A549 (cell line): ENCODE results near the gene IQCF6. TPM values are rescaled to one million over a fixed set of nuclear protein-coding genes. Genes with fewer than 3 reads are reported as not detected.

Source experiments
- ATAC-seq, 2 experiments: fragments of 200-7000 bp in 1 of 2; fragments of >200 bp in 1 of 2; cut with Nextera tagmentation in 1 of 2; cut with Tn5 transposase in 1 of 2; 3 replicates each; pipeline versions ENCODE4 v1.8.0 to v1.9.1; 2018 to 2020; ENCODE audit warnings: mild to moderate bottlenecking in 1 of 2, moderate library complexity in 1 of 2
- CTCF ChIA-PET: fragments of 300-600 bp; sonication (Branson Sonifier 250); formaldehyde crosslinking; extraction: SDS; loops from one replicate; lab custom pipeline; 2021; ENCODE audit warnings: antibody characterized with exemption, inconsistent platforms; lab: Yijun Ruan, JAX
- POLR2A ChIA-PET: fragments of 350-600 bp; formaldehyde crosslinking; extraction: SDS; loops from one replicate; lab custom pipeline; 2021; ENCODE audit warnings: antibody characterized with exemption, inconsistent platforms; lab: Yijun Ruan, JAX
- DNase-seq, 2 experiments: peaks; one replicate each; pipeline versions ENCODE4 v3.0.0 to v3.0.0-alpha.2; 2011 to 2016; ENCODE audit warnings: low read depth in 1 of 2, low spot score in 1 of 2
- FAIRE-seq: peaks from 2 replicates; lab custom pipeline; 2011; peaks lifted over from hg19 to GRCh38; lab: Jason Lieb, UNC
- H3K27ac ChIP-seq, 2 experiments: fragments of >200 bp; sonication (Bioruptor Twin); formaldehyde crosslinking; 3 replicates each; pipeline ENCODE4 v1.5.1; 2016 to 2017
- H3K4me1 ChIP-seq: fragments of >200 bp; sonication (Bioruptor Twin); formaldehyde crosslinking; 3 replicates; pipeline ENCODE4 v1.6.1; 2016
- H3K4me2 ChIP-seq: fragments of >200 bp; sonication (Bioruptor Twin); formaldehyde crosslinking; 3 replicates; pipeline ENCODE4 v1.6.1; 2016
- H3K4me3 ChIP-seq: fragments of >200 bp; sonication (Bioruptor Twin); formaldehyde crosslinking; 3 replicates; pipeline ENCODE4 v1.5.1; 2016
- H3K9me3 ChIP-seq: fragments of >200 bp; sonication (Bioruptor Twin); formaldehyde crosslinking; 3 replicates; pipeline ENCODE4 v1.6.1; 2016
- BHLHE40 ChIP-seq: IDR thresholded peaks from 2 replicates; pipeline ENCODE4 v1.6.1; 2012; ENCODE audit warnings: low read depth, low read length, inconsistent platforms
- CBX8 ChIP-seq: fragments of 200-600 bp; sonication (generic); IDR thresholded peaks from 2 replicates; pipeline ENCODE4 v1.6.1; 2016
- CEBPB ChIP-seq, 2 experiments: fragments of >200 bp in 1 of 2; sonication (Bioruptor Twin) in 1 of 2; formaldehyde crosslinking in 1 of 2; IDR thresholded peaks; 2 replicates each; pipeline ENCODE4 v1.6.1; 2012 to 2016
- CHD4 ChIP-seq: fragments of 200-600 bp; sonication (generic); IDR thresholded peaks from 2 replicates; pipeline ENCODE4 v1.6.1; 2016; ENCODE audit warnings: antibody characterized with exemption, mild to moderate bottlenecking, borderline replicate concordance
- E2F6 ChIP-seq: IDR thresholded peaks from 2 replicates; pipeline ENCODE4 v1.6.1; 2012; ENCODE audit warnings: low read depth, borderline replicate concordance
- EHF ChIP-seq: fragments of 250-450 bp; sonication (Bioruptor Pico); IDR thresholded peaks from 2 replicates; pipeline ENCODE4 v1.5.0; 2020; ENCODE audit warnings: mild to moderate bottlenecking
- ESRRA ChIP-seq: fragments of 150-350 bp; IDR thresholded peaks from 2 replicates; pipeline ENCODE4 v1.6.1; 2014; ENCODE audit warnings: mild to moderate bottlenecking, low read length, borderline replicate concordance
- FOSL2 ChIP-seq, 2 experiments: fragments of 450-650 bp in 1 of 2; fragments of >200 bp in 1 of 2; sonication (Bioruptor Twin) in 1 of 2; formaldehyde crosslinking; IDR thresholded peaks; 2 replicates each; pipeline versions ENCODE4 v1.5.0 to v1.6.1; 2016 to 2020; ENCODE audit warnings: mild to moderate bottlenecking in 1 of 2, moderate library complexity in 1 of 2
- JUN ChIP-seq, 2 experiments: fragments of >200 bp; sonication (Bioruptor Twin); formaldehyde crosslinking; IDR thresholded peaks; 2 replicates in 1 of 2; 3 replicates in 1 of 2; pipeline ENCODE4 v1.6.1; 2016 to 2017
- KDM5A ChIP-seq: fragments of 200-600 bp; sonication (generic); IDR thresholded peaks from 2 replicates; pipeline ENCODE4 v1.6.1; 2016; ENCODE audit warnings: antibody characterized with exemption, mild to moderate bottlenecking
- MAFK ChIP-seq: fragments of 450-650 bp; IDR thresholded peaks from 2 replicates; pipeline ENCODE4 v1.6.1; 2014; ENCODE audit not compliant: partially characterized antibody
- MAX ChIP-seq: IDR thresholded peaks from 2 replicates; pipeline ENCODE4 v1.6.1; 2012
- MAZ ChIP-seq: fragments of 150-350 bp; IDR thresholded peaks from 2 replicates; pipeline ENCODE4 v1.6.1; 2014; ENCODE audit warnings: antibody characterized with exemption, low read depth, low read length, borderline replicate concordance
- PBX3 ChIP-seq: IDR thresholded peaks from 2 replicates; pipeline ENCODE4 v1.6.1; 2012
- SMC3 ChIP-seq: fragments of >200 bp; sonication (Bioruptor Twin); formaldehyde crosslinking; IDR thresholded peaks from 3 replicates; pipeline ENCODE4 v1.6.1; 2018; ENCODE audit warnings: inconsistent platforms
- SREBF2 ChIP-seq: fragments of 450-650 bp; IDR thresholded peaks from 2 replicates; pipeline ENCODE4 v1.6.1; 2014; ENCODE audit warnings: mild to moderate bottlenecking, moderate library complexity
- TFCP2L1 ChIP-seq: fragments of 250-450 bp; sonication (Bioruptor Pico); IDR thresholded peaks from 2 replicates; pipeline ENCODE4 v1.5.0; 2021; ENCODE audit warnings: mild to moderate bottlenecking
- ZC3H11A ChIP-seq: fragments of 450-650 bp; IDR thresholded peaks from 2 replicates; pipeline ENCODE4 v1.6.1; 2014; ENCODE audit warnings: antibody characterized with exemption, mild to moderate bottlenecking
- ZNF302 ChIP-seq: fragments of 250-450 bp; sonication (Bioruptor Pico); IDR thresholded peaks from 2 replicates; pipeline ENCODE4 v1.9.0; 2021; ENCODE audit warnings: inconsistent platforms, mild to moderate bottlenecking, moderate library complexity
- ZSCAN20 ChIP-seq: fragments of 250-450 bp; sonication (Bioruptor Pico); IDR thresholded peaks from 2 replicates; pipeline ENCODE4 v1.8.0; 2022; ENCODE audit warnings: mild to moderate bottlenecking, moderate library complexity
- WGBS: methylation state at CpG from one replicate; pipeline ENCODE4 v1.1.6; 2017; ENCODE audit errors: missing lambda C conversion rate; 5-methylcytosine and 5-hydroxymethylcytosine counted together
- polyA plus RNA-seq, 4 experiments: library from polyadenylated mRNA; depleted of rRNA in 3 of 4; stranded (reverse); fragments of >200 nt; fragmentation: RNase III in 1 of 4; extraction: RNeasy Plus Mini Kit Qiagen cat#74134 plus additional on column Dnase treatment in 1 of 4; gene quantifications; 2 replicates in 3 of 4; 3 replicates in 1 of 4; pipeline ENCODE4 v1.2.3, GENCODE V29; 2011 to 2017
- TF ChIP-seq, protein P1 (sequence below): fragments of >200 bp; sonication (Bioruptor Twin); formaldehyde crosslinking; IDR thresholded peaks from 3 replicates; pipeline ENCODE4 v1.5.1; 2016
- TF ChIP-seq, protein P2 (sequence below): fragments of 250-450 bp; sonication (Bioruptor Pico); IDR thresholded peaks from 2 replicates; pipeline ENCODE4 v1.5.0; 2021; ENCODE audit warnings: mild to moderate bottlenecking, moderate library complexity, borderline replicate concordance

Gene IQCF6
- polyA plus RNA-seq, 2 of the 4 experiments (the other 2 are of a cell fraction), result not detected

- 25% methylated on average over 4 of the region's 4 CpGs for WGBS
- H3K9me3 ChIP-seq, result 0 out of 3 replicates have a peak, but pooled peaks cover 2% of the 10 kb centered on the region
- TF ChIP-seq SREBF2 (no peak), ZSCAN20 (CRISPR knock-in tag) (no peak), SMC3 (no peak), ZNF302 (CRISPR knock-in tag) (no peak), E2F6 (no peak), CHD4 (no peak), TFCP2L1 (CRISPR knock-in tag) (no peak), CBX8 (no peak), CEBPB (IDR thresholded peaks at IDR 0.05) (no peak), MAZ (no peak), KDM5A (no peak), BHLHE40 (no peak), MAFK (no peak), FOSL2 (IDR thresholded peaks at IDR 0.05) (no peak), FOSL2 (CRISPR knock-in tag; IDR thresholded peaks at IDR 0.05) (no peak), MAX (no peak), JUN (IDR thresholded peaks at IDR 0.05) (no peak)
- TF ChIP-seq, protein P1, sequence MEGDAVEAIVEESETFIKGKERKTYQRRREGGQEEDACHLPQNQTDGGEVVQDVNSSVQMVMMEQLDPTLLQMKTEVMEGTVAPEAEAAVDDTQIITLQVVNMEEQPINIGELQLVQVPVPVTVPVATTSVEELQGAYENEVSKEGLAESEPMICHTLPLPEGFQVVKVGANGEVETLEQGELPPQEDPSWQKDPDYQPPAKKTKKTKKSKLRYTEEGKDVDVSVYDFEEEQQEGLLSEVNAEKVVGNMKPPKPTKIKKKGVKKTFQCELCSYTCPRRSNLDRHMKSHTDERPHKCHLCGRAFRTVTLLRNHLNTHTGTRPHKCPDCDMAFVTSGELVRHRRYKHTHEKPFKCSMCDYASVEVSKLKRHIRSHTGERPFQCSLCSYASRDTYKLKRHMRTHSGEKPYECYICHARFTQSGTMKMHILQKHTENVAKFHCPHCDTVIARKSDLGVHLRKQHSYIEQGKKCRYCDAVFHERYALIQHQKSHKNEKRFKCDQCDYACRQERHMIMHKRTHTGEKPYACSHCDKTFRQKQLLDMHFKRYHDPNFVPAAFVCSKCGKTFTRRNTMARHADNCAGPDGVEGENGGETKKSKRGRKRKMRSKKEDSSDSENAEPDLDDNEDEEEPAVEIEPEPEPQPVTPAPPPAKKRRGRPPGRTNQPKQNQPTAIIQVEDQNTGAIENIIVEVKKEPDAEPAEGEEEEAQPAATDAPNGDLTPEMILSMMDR, result no peak
- TF ChIP-seq, protein P2, sequence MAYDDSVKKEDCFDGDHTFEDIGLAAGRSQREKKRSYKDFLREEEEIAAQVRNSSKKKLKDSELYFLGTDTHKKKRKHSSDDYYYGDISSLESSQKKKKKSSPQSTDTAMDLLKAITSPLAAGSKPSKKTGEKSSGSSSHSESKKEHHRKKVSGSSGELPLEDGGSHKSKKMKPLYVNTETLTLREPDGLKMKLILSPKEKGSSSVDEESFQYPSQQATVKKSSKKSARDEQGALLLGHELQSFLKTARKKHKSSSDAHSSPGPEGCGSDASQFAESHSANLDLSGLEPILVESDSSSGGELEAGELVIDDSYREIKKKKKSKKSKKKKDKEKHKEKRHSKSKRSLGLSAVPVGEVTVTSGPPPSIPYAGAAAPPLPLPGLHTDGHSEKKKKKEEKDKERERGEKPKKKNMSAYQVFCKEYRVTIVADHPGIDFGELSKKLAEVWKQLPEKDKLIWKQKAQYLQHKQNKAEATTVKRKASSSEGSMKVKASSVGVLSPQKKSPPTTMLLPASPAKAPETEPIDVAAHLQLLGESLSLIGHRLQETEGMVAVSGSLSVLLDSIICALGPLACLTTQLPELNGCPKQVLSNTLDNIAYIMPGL (CRISPR knock-in tag), result no peak
- H3K4me3 ChIP-seq, result no peak overlapping the region
- H3K4me2 ChIP-seq, result no peak overlapping the region
- H3K27ac ChIP-seq, result no peak overlapping the region
- ATAC-seq (no peak), FAIRE-seq (no peak), DNase-seq (no peak)
- ChIA-PET CTCF (no interaction called here), POLR2A (no interaction called here)
- H3K4me1 ChIP-seq, result no peaks in the 10 kb centered on the region
These were observed 39.9 kb downstream of the IQCF6 start for GRCh38 chr3:51739110-51739509.

DNA sequence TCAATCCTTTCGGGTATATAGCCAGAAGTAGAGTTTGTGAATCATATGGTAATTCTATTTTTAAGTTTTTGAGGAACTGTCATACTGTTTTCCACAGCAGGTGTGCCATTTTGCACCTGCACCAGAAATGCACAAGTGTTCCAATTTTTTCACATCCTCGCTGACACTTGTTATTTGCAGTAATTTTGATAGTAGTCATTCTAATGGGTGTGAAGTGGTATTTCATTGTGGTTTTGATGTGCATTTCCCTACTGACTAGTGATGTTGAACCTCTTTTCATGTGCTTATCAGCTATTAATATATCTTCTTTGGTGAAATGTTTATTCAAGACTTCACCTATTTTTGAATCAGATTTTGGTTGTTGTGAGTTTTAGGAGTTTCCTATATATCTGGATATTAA lies 43.1 kb downstream of the IQCF6 start:
- no peak overlapping the region for H3K4me3 ChIP-seq
- H3K9me3 ChIP-seq, result no peaks in the 10 kb centered on the region
- ChIA-PET POLR2A (no interaction called here), CTCF (interaction anchor here (1.3 kb wide), 1 partner anchor 64 kb away, joined by 3 read pairs; no protein-coding TSS in a partner anchor)
- H3K4me1 ChIP-seq, result no peaks in the 10 kb centered on the region
- TF ChIP-seq MAX (no peak), PBX3 (no peak), ZC3H11A (no peak), ESRRA (no peak), BHLHE40 (no peak), E2F6 (no peak), EHF (CRISPR knock-in tag) (no peak)
- WGBS, result 5% methylated on average over 2 of the region's 2 CpGs
- ATAC-seq (no peak), DNase-seq (no peak), FAIRE-seq (no peak)
- no peak overlapping the region for H3K4me2 ChIP-seq
- H3K27ac ChIP-seq, result no peak overlapping the region
